ENCODE results near the gene KMT5C.
A peak's percentile ranks its signal among the peaks of the same experiment; 100 is the strongest.

DNA sequence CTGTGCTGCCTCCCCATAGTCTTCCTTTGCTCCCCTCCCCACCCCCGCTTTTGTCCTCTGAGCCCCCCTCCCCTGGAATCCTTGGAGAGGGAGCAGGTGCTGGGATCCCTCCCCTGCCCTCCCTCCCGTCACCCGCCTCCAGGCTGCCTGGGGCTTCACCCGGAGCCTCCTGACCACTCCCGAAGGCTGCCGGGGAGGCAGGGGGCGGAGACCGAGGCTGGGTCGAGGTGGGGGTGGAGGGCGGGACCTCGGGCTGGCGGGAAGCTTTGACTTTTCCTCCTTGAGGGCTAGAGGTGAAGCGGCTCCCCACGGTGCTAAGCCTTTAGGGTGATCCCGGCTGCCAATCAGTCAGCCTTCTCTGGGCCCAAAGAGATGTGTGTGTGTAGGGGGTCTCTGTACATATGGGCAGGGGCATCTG is 1.5 kb downstream of the KMT5C start:
- TF ChIP-seq POLR2AphosphoS5 (IDR thresholded peaks at IDR 0.05) (peak; percentile 27 to 41), POLR2A (IDR thresholded peaks at IDR 0.05; ENCODE audit: low read depth) (no peak)
- TF ChIP-seq, protein P1, sequence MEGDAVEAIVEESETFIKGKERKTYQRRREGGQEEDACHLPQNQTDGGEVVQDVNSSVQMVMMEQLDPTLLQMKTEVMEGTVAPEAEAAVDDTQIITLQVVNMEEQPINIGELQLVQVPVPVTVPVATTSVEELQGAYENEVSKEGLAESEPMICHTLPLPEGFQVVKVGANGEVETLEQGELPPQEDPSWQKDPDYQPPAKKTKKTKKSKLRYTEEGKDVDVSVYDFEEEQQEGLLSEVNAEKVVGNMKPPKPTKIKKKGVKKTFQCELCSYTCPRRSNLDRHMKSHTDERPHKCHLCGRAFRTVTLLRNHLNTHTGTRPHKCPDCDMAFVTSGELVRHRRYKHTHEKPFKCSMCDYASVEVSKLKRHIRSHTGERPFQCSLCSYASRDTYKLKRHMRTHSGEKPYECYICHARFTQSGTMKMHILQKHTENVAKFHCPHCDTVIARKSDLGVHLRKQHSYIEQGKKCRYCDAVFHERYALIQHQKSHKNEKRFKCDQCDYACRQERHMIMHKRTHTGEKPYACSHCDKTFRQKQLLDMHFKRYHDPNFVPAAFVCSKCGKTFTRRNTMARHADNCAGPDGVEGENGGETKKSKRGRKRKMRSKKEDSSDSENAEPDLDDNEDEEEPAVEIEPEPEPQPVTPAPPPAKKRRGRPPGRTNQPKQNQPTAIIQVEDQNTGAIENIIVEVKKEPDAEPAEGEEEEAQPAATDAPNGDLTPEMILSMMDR (IDR thresholded peaks at IDR 0.05): no peak

Data from esophagus muscularis mucosa (tissue), 3 donors.